M059J (cell line): ENCODE measurements around the gene BIRC6. TPM values are rescaled to one million over a fixed set of nuclear protein-coding genes. Genes with fewer than 3 reads are reported as not detected.
A peak's percentile ranks its signal among the peaks of the same experiment; 100 is the strongest.

Experiments
- DNase-seq: peaks from one replicate; pipeline ENCODE4 v3.0.0-alpha.2; 2012; ENCODE audit warnings: low read depth
- total RNA-seq: library from RNA; depleted of rRNA; stranded (reverse); fragments of >200 nt; shearing (Covaris generic); gene quantifications from 2 replicates; pipeline ENCODE4 v1.2.3, GENCODE V29; 2014

The BIRC6 gene
- total RNA-seq, 1 experiment from 2014 or later = 54.0 TPM

DNA sequence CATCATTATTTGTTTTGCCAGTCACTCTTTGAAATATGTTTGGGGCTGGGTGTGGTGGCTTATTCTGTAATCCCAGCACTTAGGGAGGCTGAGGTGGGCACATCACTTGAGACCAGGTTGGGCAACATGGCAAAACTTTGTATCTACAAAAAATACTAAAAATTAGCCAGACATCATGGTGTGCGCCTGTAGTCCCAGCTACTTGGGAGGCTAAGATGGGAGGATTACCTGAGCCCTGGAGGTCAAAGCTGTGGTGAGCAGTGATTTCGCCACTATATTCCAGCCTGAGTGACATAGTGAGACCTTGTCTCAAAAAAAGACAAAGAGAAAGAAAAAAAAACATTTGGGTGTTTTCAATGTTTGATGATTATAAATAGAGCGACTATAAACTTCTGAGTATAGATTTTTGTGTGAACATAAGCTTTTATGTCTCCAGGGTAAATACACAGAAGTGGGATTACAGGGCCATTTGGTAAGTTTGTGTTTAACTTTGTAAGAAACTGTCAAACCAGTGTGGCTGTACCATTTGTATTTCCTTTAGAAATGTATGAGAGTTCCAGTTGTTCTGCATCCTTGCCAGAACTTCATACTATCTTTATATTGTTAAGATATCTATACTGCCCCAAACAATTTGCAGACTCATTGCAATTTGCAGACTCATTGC is 15.8 kb downstream of the BIRC6 start:
- DNase-seq = no peak

DNA sequence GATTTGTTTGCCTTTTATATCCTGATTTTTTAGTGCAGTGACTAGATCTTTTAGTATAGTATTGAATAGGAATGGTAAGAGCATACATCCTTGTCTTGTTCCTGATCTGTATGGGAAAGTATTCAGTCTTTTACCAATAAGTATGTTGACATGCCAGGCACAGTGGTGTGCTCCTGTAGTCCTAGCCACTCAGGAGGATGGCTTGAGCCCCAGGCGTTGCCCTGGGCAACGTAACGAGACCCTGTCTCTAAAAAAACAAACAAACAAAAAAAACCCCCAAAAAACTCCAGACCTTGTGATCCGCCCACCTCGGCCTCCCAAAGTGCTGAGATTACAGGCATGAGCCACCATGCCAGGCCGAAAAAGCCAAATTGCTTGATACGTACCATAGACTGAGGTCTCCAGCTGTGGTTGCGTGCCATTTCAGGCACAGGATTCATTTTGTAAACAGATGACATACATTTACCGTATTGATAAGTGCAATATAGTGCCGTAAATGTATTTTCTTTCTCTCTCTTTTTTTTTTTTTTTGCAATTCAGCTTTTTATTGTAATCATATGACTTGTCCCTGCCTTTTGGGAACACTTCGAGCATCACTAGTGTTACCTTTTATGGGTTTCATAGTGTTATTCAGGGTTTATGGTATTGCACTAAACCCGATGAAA is 18.5 kb downstream of the BIRC6 start:
- no peak for DNase-seq

DNA sequence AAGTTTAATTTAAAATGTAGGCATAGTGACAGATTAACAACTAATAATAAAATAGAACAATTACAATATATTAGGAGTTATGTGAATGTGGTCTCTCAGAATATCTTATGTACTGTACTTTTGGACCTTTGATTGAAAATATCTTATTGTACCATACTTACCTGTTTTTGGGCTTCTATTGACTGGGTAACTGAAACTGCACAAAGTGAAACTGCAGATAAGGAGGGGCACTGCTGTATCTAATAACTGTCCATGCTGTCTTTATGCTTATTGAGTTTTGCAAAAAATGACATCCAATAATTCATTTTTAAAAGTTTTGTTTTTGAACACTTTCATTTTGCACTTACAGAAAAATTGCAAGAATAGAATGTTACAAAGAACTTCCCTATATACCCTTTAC is 19.9 kb downstream of the BIRC6 start:
- no peak for DNase-seq

DNA sequence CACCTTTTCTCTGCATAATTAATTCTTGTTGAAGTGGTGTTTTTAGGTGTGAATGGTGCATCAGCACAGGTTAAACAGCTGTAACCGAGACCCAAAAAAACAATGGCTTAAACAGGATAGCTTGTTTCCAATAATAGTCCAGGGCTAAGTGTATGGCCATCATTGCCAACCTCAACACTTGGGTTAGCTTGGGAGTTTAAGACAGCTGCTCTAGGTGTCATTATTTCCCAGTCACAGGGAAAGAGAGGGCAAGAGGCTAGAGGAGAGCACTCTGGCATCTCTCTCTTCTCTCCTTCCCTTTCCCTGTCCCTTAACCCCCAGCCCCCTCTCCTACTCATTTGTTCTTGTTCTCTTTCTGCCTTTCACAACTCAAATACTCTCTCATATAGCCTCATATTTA is 21.1 kb downstream of the BIRC6 start:
- DNase-seq = no peak

DNA sequence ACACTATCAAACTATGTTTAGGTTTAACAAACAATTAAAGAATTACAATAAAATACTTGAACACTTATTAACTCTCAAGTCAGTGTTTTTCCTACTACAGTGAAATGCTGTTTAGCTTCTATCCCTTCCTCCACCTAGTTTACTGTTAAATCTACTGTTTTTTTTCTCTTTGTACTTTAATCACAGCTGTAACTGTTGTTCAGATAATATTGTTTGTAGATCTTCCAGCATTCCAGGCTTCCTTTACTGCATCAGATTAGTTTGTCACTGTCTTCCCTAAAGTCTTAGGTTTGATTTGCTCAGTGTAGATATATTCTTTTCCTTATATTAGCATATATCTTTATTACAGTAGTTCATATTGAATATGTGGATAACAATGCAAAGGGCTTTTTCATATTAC is 22.5 kb downstream of the BIRC6 start:
- DNase-seq = no peak

DNA sequence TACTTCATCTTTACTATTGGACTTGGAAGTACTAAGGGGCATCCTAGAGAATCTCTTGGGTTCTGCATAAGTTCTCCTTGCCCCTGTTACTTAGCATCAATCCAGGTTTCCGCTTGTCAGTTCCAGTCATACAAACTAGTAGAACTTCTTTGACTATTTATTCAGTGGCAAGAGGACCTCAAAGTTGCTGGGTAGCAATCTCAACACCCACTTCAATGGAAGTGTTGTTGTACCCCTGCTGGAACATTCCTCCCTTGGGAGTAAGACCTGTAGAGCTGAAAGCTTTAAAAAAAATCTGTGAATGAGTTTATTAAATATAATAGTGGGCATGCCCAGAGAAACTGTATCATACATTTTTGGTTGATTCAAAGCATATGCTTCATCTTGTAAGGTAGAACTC is 27.0 kb downstream of the BIRC6 start:
- DNase-seq = no peak

DNA sequence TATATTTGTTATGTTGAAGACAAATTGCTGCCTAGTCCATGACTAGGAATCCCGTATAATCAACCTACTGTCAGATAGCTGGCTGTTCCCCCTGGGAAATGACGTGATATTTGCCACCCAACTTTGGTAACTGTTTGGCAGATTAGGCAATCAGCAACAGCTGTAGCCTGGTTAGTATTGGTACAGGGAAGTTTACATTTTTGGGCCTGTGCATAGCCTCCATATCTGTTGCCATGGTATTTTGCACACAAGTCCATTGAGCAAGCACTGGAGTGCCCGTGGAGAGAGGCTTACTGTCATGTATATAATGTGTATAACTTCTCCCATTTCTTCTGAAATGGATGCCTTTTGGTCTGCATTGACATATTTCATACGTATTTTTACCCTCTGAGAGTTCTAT is 27.7 kb downstream of the BIRC6 start:
- DNase-seq = no peak

DNA sequence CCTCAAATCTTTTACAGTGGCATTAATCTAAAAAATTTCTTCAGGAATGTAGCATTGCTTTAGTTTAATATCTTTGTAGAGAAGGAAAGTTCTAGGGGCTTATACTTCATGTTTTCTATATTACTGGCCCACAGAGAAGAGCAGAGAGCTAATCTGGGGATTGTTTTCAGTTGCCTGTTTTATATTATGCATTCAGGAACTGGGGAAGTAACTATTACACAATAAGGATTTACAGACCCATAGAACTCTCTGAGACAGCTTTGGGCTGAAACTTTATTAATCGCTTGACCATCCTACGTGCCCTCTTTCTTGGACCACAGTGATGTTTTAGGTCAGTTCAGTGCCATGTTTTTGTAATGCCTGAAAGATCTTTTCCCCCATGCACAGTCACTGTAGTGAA is 29.9 kb downstream of the BIRC6 start:
- DNase-seq = no peak

DNA sequence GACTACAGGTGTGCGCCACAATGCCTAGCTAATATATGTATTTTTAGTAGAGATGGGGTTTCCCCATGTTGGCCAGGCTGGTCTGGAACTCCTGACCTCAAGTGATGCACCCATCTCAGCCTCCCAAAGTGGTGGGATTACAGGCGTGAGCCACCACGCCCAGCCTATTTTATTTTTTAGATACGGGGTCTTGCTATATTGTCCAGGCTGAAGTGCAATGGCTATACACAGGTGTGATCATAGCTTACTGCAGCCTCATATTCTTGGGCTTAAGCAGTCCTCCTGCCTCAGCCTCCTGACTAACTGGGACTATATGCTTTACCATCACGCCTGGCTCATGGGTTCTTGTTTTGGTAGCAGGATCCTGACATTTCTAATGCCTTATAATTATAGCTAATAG is 42.4 kb downstream of the BIRC6 start:
- DNase-seq = no peak

DNA sequence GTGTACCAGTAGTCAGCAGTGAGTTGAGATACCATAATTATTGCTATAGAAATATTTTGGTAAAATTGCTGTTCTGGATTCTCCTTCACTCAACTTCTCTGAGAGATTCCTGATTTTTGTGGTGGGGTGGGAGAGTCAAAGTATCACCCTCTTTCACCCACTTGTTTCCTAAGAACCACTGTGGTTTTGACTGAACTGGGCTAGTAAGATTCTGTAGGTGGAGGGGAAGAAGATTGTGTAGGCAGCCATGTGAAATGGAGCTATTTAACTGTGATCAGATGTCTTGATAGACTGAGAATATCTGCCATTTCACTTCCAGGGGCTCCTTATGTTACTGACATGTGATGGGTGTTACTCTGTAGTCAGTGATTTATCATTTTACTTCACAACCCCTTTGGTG is 45.3 kb downstream of the BIRC6 start:
- no peak for DNase-seq

DNA sequence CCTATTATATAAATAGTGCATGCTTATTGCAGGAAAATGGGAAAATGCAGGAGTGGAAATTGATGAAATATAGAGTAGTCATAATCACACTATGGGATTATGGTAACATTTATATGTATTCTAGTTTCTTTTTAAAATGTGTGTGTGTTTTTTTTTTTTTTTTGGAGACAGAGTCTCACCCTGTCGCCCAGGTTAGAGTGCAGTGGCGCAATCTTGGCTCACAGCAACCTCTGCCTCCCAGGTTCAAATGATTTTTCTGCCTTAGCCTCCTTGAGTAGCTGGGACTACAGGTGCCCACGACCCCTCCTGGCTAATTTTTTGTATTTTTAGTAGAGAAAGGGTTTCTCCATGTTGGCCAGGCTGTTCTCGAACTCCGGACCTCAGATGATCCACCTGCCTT is 47.0 kb downstream of the BIRC6 start:
- DNase-seq = no peak

DNA sequence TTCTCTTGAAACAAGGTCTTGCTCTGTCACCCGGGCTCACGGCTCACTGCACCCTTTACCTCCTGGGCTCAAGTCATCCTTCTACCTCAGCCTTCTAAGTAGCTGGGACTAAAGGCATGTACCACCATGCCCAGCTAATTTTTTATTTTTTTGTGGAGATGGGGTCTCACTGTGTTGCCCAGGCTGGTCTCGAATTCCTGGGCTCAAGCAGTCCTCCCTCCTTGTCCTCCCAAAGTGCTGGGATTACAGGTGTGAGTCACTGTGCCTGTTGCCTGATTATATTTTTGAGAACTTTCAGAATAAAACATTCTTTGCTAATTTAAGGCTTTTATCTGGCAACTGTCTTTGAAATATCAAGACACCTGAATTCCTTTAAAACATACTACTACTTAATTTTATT is 47.9 kb downstream of the BIRC6 start:
- no peak for DNase-seq

DNA sequence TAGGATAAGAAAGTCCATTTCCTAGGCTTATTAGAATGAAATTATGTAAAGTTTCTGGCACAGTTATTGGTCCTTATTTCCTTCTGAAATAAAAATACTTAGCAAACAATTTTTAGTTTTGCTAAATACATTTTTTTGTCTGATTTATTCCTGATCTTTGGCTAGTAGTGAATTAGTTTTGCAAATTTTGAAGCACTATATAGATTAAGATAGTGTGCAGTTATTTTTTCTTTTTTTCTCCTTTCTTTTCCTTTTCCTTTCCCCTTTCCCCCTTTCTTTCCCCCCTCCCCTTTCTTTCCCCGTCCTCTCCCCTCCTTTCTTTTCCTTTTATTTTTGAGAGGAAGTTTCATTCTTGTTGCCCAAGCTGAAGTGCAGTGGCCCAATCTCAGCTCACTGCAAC is 59.7 kb downstream of the BIRC6 start:
- DNase-seq = no peak

DNA sequence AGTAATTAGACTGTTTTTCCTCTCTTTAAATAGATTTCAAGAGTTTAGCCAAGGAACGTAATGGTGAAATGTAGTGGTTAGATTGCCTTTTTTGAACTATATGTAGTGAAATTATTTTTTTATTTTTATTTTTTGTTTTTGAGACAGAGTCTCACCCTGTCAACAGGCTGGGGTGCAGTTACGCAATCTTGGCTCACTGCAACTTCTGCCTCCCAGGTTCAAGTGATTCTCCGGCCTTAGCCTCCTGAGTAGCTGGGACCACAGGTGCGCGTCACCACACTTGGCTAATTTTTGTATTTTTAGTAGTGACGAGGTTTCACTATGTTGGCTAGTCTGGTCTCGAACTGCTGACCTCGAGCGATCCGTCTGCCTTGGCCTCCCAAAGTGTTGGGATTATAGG is 60.8 kb downstream of the BIRC6 start:
- DNase-seq = no peak

DNA sequence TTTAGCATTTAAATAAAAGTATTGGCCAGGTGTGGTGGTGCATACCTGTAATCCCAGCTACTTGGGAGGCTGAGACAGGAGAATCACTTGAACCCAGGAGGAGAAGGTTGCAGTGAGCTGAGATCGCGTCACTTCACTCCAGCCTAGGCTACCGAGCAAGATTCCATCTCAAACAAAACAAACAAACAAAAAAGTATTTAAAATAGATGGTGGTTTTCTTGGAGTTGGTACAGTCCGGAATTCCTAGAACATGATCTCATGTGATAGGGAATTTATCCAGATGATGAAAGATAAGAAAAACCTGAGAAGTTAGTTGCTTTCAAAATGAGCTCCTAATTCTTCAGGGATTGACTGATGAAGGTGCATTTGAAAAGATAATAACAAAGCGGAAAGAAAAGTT is 62.0 kb downstream of the BIRC6 start:
- peak; percentile 88 for DNase-seq

DNA sequence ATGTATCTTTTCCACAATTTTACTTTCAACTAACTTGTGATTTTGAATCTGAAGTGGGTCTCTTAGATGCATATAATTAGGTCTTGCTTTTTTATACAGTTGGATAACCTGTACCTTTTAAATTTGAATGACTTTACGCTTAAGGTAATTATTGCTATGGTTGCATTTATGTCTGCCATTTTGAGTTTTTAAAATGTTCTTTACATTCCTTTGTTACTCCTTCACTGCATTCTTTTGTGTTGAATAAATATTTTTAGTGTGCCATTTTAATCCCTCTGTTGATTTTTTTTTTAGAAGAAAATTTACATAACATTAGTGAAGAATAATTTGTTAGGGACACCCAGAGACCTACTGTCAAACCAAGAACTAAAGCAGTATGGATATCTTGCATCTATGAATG is 65.3 kb downstream of the BIRC6 start:
- DNase-seq = no peak

DNA sequence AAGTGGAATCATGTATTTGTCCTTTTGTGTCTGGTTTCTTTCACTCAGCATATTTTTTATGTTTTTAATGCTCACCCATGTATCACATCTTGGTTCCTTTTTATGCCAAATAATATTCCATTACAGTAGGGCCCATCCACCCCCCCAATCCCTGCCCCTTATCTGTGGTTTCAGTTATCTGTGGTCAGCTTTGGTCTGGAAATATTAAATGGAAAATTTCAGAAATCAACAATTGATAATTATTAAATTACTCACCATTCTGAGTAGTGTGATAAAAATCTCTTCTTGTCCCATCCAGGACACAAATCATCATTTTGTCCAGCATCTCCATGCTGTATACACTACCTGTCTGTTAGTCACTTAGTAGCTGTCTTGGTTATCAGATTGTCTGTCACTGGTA is 66.7 kb downstream of the BIRC6 start:
- DNase-seq = peak; percentile 20

DNA sequence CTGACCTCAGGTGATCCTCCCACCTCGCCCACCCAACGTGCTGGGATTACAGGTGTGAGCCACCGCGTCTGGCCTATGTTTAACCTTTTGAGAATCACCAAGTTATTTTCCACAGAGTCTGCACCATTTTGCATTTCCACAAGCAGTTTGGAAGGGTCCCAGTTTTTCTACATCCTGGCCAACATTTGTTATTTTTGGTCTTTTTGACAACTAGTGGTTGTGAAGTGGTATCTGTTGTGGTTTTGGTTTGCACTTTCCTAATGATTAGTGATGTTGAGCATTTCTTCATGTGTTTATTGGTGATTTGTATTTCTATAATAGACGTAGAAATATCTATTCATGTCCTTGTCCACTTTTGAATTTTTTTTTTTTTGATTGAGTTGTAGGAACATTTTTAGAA is 67.9 kb downstream of the BIRC6 start:
- no peak for DNase-seq

DNA sequence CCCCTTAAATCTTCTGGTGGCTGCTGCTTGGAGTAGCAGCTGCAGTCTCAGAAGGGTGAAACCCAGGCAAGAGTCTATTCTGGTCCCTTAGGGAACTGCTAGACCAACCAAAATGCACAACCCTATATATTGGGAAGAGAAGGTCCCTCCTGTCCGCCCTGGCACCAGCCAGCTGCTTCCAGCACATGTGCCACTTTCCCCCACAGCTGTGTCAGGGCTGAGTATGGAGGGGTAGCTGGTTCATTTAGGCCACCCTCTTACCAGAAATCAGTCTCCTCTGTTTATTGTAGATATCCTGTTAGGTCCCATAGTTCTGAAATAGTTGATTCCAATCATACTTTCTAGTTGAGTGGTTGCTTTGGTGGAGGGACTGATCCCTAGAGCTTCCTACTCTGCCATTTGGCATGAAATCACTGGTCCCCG is 68.9 kb downstream of the BIRC6 start:
- DNase-seq = peak; percentile 61

DNA sequence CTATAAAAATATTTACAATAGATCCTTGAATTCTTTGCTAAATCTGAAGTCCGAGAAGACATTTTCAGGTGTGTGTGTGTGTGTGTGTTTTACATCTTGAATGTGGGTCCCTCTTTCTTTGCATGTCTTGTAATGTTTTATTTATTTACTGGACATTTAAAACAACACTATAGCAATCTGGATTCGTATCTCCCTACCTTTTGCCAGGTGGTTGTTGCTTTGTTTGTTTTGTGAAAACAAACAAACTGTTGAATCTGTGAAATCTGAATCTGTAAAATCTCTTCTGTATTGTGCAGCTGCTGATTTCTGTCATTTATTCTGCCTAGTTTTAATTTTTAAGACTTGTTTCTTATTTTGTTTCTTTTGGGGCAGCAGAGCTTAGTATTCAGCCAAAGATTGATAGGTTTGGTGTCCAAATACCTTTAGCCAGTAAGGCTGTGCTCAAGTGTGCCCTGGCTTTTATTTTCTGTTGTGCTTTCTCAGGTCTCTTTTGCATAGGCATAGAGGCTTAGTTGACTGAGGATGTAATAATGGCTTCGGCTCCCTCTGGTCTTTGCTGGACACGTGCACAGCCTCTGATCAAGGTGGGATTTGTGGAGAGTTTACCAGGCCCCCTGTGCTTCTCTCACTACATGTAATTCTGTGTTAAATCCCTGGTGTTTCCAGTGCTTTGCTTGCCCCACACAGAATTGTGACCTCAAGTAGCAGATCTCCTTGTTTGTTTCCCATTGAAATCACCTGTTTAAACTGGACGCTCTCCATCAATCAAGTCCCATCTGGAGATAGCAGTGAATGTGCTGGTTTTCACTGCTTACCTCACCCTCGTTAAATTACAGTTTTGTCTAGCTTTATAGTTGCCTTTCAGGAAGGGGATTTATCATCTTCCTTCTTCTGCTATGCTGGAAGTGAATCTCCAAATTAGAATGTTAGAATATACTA is 71.1 kb downstream of the BIRC6 start:
- DNase-seq = peak; percentile 15

DNA sequence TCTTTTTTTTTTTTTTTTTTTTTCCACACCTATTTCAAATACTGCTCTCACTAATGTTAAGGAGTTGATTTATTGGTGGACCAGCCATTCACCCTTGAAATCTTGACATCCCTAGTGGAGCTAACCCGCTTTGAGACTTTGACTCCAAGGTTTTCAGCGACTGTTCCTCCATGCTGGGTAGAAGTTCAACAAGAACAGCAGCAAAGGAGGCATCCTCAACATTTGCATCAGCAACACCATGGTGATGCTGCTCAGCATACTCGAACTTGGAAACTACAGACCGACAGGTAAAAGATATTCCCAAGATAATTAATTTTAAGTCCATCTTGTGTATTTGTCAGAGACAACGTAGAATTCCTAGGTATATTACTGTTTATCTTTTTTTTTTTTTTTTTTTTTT is 74.0 kb downstream of the BIRC6 start:
- DNase-seq = no peak

DNA sequence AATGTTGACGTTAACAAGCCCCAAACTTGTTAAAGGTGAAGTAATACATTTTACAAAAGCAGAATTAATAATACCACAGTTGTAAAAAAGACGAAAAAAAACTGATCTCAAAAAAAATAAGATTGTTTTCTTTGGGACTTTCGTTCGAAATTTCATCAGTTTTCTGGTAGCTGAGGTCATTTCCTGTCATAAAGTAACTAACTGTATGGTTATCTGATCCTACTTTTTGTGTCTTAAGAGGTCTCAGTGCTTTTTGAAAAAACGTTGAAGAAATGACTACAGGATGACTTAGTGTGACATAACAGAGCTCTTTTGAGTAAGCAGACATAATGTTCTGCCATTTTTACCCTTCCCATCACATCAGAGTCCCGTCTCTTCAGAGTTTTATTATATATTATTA is 79.3 kb downstream of the BIRC6 start:
- no peak for DNase-seq

DNA sequence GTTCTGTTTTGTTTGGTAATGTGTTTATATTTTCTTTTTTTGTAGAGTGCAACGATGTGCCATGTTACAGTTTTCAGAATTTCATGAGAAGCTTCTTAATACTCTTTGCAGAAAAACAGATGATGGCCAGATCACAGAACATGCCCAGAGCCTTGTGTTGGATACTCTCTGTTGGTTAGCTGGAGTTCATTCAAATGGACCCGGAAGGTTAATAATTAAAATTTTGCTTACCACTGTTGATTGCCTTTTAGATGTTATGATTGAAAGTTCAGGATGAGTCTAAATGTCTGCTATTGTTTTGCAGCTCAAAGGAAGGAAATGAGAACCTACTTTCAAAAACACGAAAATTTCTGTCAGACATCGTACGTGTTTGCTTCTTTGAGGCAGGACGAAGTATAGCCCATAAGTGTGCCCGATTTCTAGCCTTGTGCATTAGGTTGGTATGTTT is 85.2 kb downstream of the BIRC6 start:
- DNase-seq = no peak
